Astrocyte (in vitro differentiated cells and primary cell): ENCODE data around the gene IQSEC3.
"Not testable (repeated sequence)": the region's sequence is repeated elsewhere in the genome, so short reads cannot be mapped to it uniquely, and the experiment has no call there.

Experiments
- EZH2 ChIP-seq: IDR thresholded peaks from 2 replicates; pipeline ENCODE4 v1.6.1; 2012; ENCODE audit warnings: mild to moderate bottlenecking, low read length, inconsistent platforms; ENCODE audit not compliant: insufficient read depth
- TF ChIP-seq, protein P1 (sequence below): IDR thresholded peaks from 2 replicates; pipeline ENCODE4 v1.5.1; 2011; ENCODE audit warnings: low read depth, mild to moderate bottlenecking, inconsistent platforms, low read length, moderate library complexity; ENCODE audit not compliant: insufficient read depth

DNA sequence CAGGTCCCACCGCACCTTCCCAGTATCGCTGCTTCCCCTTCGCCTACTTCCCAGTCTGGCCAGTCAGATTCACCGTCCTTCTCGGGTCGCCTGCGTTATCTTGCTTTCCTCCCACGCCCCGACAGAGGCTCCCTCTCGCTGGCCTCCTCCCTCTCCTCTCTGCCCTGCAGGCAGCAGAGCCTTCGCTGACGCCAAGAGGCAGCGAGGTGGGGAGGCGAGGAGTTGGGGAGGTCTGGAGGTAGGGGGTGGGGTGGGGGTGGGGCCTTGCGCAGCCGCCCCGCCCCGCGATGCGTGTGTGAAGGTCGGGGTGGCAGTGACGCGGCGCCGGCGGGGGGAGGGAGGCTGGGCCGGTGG, at the start of gene IQSEC3:
- TF ChIP-seq, protein P1, sequence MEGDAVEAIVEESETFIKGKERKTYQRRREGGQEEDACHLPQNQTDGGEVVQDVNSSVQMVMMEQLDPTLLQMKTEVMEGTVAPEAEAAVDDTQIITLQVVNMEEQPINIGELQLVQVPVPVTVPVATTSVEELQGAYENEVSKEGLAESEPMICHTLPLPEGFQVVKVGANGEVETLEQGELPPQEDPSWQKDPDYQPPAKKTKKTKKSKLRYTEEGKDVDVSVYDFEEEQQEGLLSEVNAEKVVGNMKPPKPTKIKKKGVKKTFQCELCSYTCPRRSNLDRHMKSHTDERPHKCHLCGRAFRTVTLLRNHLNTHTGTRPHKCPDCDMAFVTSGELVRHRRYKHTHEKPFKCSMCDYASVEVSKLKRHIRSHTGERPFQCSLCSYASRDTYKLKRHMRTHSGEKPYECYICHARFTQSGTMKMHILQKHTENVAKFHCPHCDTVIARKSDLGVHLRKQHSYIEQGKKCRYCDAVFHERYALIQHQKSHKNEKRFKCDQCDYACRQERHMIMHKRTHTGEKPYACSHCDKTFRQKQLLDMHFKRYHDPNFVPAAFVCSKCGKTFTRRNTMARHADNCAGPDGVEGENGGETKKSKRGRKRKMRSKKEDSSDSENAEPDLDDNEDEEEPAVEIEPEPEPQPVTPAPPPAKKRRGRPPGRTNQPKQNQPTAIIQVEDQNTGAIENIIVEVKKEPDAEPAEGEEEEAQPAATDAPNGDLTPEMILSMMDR = not testable (repeated sequence)
- TF ChIP-seq EZH2 = not testable (repeated sequence)
